Measurements from ENCODE around the gene RPLP2. TPM values are rescaled to one million over a fixed set of nuclear protein-coding genes. Genes with fewer than 3 reads are reported as not detected.

The RPLP2 gene
- total and polyA plus RNA-seq, 2 experiments from 2014 or later: 263 to 726 TPM

DNA sequence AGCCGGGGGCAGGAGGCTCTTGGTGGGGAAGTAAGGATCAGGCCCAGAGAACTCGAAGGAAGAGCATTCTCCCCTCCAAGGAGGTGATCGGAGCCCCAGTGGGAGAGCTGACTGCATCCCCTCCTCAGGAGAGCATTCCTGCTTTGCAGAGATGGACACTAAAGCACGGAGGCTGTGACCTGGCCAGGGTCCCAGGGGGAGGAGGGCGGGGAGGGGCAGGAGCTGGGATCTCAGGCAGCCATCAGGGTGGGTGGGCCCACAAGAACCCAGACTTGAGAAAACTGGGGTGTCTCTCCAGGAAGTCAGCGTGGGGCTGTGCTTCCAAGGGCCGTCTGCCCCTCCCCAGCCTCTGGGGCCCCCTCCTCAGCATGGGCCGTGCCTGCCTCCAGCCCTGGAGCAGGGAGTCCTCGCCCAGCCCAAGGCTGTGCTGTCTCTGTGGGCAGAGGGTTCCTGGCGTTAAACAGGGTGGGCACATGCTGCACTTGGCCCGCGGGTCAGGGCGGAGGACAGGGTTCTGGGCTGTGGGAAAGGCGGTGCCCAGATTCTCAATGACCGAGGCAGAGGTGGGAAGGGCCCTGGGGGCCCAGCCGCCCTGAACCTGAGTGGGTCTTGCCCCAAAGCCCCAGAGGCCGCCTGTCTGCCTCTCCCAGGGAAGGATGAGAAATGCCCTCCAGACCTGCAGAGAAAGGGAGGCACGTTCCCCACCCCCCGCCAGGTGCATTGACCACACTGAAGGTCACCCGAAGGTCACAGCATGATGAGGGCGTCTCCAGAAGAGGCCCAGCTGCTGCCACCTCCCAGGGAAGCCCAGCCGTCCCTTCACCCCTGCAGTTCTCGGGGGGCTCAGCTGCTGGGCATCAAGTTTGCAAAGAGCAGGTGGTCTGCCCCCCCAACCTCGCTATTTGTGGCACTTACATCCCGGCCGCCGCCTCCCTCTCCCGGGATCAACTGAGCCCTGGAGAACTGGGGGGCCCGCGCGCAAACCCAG, 20.5 kb upstream of the RPLP2 start:
- WGBS, 2 experiments (ENCODE audit: low coverage in 1 of 2, low lambda C conversion rate in 2 of 2, missing lambda C conversion rate in 2 of 2): 15 to 21% methylated on average over 20 to 26 of the region's 31 CpGs
- no peak overlapping the region for H3K4me2 ChIP-seq (ENCODE audit: unreplicated experiment)

DNA sequence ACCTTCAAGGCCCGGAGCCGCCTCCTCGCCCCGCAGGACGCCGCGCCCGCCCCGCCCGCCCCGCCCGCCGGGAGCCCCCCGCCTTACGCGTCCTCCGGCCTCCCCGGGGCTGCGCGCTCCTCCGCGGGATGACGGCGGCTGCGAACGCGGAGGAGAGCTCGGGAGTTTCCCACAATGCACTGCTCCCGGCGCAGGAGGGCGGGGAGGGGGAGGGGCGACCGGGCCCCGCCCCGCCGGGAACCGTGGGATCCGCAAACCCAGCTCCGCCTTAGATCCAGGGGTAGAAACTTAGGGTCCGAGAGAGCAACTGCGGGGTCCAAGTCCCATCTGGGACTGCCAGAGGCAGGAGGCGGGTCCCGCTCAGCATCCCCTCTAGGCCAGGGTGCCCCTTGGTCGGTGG, 19.8 kb upstream of the RPLP2 start, which contains the start of gene CEND1:
Gene CEND1, minus strand, starts transcription at position 148 of the 400 bp plus-strand sequence. CDS start 1,514 bp downstream, outside the sequence.
- 0 out of 2 replicates have a peak, but pooled peaks cover 4% of the 10 kb centered on the region for H3F3A ChIP-seq (ENCODE audit: insufficient read depth)
- in situ Hi-C loops (cut with MboI): no loop called here
- no peak for TF ChIP-seq EZH2 (IDR thresholded peaks at IDR 0.05; ENCODE audit: insufficient read depth, poor library complexity, severe bottlenecking)
- TF ChIP-seq EZH2phosphoT487 (IDR thresholded peaks at IDR 0.05; ENCODE audit: insufficient read depth, low read depth): no peak
- no peaks in the 10 kb centered on the region for H3K9me2 ChIP-seq (ENCODE audit: insufficient read depth)
- H4K20me1 ChIP-seq (ENCODE audit: insufficient read depth): no peaks in the 10 kb centered on the region
- H3K4me3 ChIP-seq: peak within 1 kb of the TSS; percentile 45; the same call in 1 of the 2 replicates
- no peaks in the 10 kb centered on the region for H3K4me1 ChIP-seq (ENCODE audit: insufficient read depth)
- H3K79me2 ChIP-seq (ENCODE audit: insufficient read depth): peaks cover 6% of the 10 kb centered on the region
- peak; percentile 82 for DNase-seq
- no peaks in the 10 kb centered on the region; the same call in 1 of the 2 replicates for H3K36me3 ChIP-seq (ENCODE audit: low read depth)
- 1% methylated on average over 14 to 16 of the region's 44 CpGs for WGBS, 2 experiments (ENCODE audit: low coverage in 1 of 2, low lambda C conversion rate in 2 of 2, missing lambda C conversion rate in 2 of 2)
- H3K4me2 ChIP-seq (ENCODE audit: unreplicated experiment): no peak within 1 kb of the TSS
- H3K9me3 ChIP-seq (ENCODE audit: low read depth): no peaks in the 10 kb centered on the region
- no peaks in the 10 kb centered on the region for H3K27me3 ChIP-seq (replicated peaks; ENCODE audit: insufficient read depth)
- H3K9ac ChIP-seq: 0 out of 2 replicates have a peak within 1 kb of the TSS, but pooled peaks have one; percentile 20
- no peak within 1 kb of the TSS for H2AFZ ChIP-seq
- H3K27ac ChIP-seq: no peak within 1 kb of the TSS

More for the DNA sequence above, 20.5 kb upstream of the RPLP2 start:
- Histone ChIP-seq H3K9me3 (ENCODE audit: low read depth) (no peaks in the 10 kb centered on the region), H3K9me2 (ENCODE audit: insufficient read depth) (no peaks in the 10 kb centered on the region), H2AFZ (no peak overlapping the region), H3K27ac (no peak overlapping the region), H3K4me3 (peak overlapping the region; percentile 45; the same call in 1 of the 2 replicates), H4K20me1 (ENCODE audit: insufficient read depth) (no peaks in the 10 kb centered on the region), H3F3A (ENCODE audit: insufficient read depth) (peaks cover 11% of the 10 kb centered on the region; the same call in 1 of the 2 replicates), H3K36me3 (ENCODE audit: low read depth) (peaks cover 3% of the 10 kb centered on the region; the same call in 1 of the 2 replicates), H3K79me2 (ENCODE audit: insufficient read depth) (no peaks in the 10 kb centered on the region), H3K4me1 (ENCODE audit: insufficient read depth) (no peaks in the 10 kb centered on the region), H3K27me3 (replicated peaks; ENCODE audit: insufficient read depth) (no peaks in the 10 kb centered on the region), H3K9ac (0 out of 2 replicates have a peak overlapping the region, but pooled peaks have one; percentile 20)
- TF ChIP-seq EZH2phosphoT487 (IDR thresholded peaks at IDR 0.05; ENCODE audit: insufficient read depth, low read depth) (no peak), EZH2 (IDR thresholded peaks at IDR 0.05; ENCODE audit: insufficient read depth, poor library complexity, severe bottlenecking) (no peak)
- in situ Hi-C loops (cut with MboI): no loop called here
- DNase-seq: no peak

DNA sequence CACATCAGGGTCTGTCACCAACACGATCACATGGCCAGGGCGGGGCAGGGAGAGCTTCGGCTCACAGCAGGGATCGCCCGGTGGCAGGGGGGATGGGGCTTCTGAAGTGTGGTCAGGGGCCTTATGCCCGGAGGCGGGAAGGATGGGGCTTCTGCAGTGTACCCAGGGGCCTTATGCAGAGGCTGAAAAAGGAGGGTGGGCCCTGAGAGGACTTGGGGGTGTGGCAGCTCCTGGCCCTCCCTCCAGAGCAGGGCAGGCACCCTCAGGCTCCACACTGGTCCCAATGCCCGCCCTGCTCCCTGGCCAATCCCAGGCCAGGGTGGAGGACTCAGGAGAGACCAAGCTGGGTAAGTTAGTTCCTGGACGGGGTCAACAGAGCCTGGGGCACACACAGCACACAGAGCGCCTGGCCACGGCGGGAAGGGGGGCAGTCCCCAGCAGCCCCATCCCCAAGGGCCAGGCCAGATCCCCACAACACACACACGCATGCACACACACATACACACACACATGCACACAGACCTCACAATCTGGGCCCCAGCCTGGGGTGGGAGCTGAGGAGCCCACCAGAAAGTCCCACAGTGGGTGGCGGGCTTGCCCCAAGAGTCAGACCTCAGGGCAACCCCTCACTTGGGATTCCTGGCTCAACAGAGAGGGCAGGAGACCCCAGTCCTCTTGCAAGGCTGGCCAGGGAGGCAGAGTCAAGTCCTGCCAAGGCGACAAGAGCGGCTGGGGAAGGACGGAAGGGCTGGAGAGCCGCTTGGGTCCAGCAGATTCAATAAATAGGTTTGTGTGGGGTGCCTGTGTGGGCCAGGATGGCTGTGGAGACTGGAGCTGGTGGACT, 18.8 kb upstream of the RPLP2 start:
- WGBS, 2 experiments (ENCODE audit: low coverage in 1 of 2, low lambda C conversion rate in 2 of 2, missing lambda C conversion rate in 2 of 2): 44 to 46% methylated on average over 16 to 18 of the region's 18 CpGs

More for the DNA sequence above, 18.8 kb upstream of the RPLP2 start:
- Histone ChIP-seq H3F3A (ENCODE audit: insufficient read depth) (0 out of 2 replicates have a peak, but pooled peaks cover 4% of the 10 kb centered on the region), H3K9me3 (ENCODE audit: low read depth) (no peaks in the 10 kb centered on the region), H3K9ac (no peak overlapping the region), H3K36me3 (ENCODE audit: low read depth) (no peaks in the 10 kb centered on the region; the same call in 1 of the 2 replicates), H3K4me2 (ENCODE audit: unreplicated experiment) (no peak overlapping the region), H3K4me1 (ENCODE audit: insufficient read depth) (no peaks in the 10 kb centered on the region; the same call in 1 of the 2 replicates), H3K9me2 (ENCODE audit: insufficient read depth) (no peaks in the 10 kb centered on the region), H2AFZ (no peak overlapping the region), H3K4me3 (no peak overlapping the region), H3K79me2 (ENCODE audit: insufficient read depth) (peaks cover 12% of the 10 kb centered on the region), H4K20me1 (ENCODE audit: insufficient read depth) (no peaks in the 10 kb centered on the region), H3K27ac (no peak overlapping the region), H3K27me3 (replicated peaks; ENCODE audit: insufficient read depth) (no peaks in the 10 kb centered on the region)
- peak; percentile 58 for DNase-seq
- in situ Hi-C loops (cut with MboI): no loop called here
- TF ChIP-seq EZH2 (IDR thresholded peaks at IDR 0.05; ENCODE audit: insufficient read depth, poor library complexity, severe bottlenecking): no peak
- TF ChIP-seq EZH2phosphoT487 (IDR thresholded peaks at IDR 0.05; ENCODE audit: insufficient read depth, low read depth): no peak

Data from GM23248 (cell line).